SK-N-DZ (cell line): ENCODE data around the gene PROZ.

Source experiments
- DNase-seq: peaks from one replicate; pipeline ENCODE4 v3.0.0-alpha.2; 2015; ENCODE audit warnings: low spot score

PROZ gene

DNA sequence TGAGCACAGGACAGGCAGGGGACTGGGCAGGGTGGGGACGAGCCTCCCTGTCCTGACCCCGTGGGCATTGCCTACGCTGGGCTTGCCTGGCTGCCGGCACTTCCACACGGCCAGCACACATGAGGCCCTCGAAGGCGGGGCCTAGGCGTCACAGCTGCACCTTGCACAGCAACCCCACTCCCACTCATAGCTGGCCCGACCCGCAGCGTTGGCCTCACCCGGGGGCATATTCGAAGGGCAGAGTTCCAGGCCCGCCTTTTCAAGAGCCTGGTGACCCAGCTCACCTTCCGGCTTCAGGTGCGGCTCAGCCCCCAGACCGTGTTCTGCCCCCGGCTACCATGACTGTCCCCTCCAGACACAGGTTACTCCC lies 16.9 kb upstream of the PROZ start:
- DNase-seq = no peak

DNA sequence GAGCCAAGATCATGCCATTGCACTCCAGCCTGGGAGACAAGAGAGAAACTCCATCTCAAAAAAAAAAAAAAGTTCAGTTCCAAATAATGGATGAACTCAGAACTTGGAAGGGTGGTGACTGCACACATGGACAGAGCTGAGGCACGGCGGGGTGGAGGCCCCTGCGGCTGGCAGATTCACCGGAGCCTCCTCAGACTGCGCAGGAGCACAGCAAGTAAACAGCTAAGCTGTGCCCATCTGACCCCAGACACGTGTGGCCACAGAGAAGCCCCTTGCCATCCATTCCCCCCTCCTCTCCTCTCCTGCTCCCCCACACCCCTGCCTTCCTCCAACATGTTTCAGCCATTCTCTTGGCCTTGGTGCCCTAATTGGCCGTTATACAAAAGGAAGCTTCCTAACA lies 15.6 kb upstream of the PROZ start:
- no peak for DNase-seq

DNA sequence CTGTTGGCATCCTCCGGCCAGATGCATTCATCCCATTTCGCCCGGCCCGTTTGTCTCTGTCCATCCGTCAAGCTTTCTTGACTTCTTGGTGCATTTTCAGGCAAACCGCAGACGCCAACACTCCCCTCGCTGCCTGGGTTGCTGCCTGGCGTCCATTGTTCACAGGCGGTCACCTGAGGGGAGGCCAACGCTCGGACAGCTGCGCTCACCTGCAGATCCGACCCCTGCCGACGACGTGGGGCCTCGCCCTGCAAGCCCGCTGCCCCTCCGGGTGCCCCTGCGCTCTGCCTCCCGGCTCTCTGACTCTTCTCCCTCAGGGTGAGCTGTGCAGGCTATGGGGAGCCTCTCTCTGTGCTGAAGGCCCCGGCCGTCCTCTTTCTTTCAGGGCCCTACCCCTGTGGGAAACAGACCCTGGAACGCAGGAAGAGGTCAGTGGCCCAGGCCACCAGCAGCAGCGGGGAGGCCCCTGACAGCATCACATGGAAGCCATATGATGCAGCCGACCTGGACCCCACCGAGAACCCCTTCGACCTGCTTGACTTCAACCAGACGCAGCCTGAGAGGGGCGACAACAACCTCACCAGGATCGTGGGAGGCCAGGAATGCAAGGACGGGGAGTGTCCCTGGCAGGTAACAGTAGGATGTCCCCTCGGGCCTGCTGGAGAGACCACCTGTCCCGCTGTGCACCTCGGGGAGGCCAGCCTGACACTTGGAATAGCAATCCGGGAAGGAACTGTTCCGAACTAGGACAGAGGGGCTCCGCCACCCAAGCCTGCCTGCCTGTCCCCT lies 14.8 kb upstream of the PROZ start:
- no peak for DNase-seq

DNA sequence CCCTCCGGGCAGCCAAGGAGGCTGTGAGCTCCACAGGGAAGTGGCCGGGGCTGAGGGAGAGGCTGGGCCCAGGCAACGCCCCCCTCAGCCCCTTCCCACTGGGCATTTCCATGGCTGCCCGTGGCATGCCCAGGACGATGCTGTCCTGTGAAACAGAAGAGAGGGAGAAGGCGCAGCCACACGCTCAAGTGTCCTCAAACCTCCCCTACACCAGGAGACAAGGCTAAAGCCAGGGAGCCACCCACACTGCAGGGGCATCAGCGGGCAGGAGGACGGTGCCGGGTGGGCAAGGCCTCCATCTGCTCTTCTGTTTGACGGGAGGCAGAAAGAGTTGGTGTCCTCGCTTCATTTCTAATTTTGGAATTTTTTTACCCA lies 14.2 kb upstream of the PROZ start:
- no peak for DNase-seq

DNA sequence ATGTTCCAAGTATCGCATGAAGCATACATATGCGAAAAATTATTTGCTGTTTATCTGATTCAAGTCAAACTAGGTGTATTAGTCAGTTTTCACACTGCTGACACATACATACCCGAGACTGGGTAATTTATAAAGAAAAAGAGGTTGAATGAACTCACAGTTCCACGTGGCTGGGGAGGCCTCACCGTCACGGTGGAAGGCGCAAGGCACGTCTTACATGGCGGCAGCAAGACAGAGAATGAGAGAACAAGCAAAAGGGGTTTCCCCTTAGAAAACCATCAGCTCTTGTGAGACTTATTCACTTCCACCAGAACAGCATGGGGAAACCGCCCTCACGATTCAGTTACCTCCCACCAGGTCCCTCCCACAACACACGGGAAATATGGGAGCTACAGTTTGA lies 13.0 kb upstream of the PROZ start:
- no peak for DNase-seq

DNA sequence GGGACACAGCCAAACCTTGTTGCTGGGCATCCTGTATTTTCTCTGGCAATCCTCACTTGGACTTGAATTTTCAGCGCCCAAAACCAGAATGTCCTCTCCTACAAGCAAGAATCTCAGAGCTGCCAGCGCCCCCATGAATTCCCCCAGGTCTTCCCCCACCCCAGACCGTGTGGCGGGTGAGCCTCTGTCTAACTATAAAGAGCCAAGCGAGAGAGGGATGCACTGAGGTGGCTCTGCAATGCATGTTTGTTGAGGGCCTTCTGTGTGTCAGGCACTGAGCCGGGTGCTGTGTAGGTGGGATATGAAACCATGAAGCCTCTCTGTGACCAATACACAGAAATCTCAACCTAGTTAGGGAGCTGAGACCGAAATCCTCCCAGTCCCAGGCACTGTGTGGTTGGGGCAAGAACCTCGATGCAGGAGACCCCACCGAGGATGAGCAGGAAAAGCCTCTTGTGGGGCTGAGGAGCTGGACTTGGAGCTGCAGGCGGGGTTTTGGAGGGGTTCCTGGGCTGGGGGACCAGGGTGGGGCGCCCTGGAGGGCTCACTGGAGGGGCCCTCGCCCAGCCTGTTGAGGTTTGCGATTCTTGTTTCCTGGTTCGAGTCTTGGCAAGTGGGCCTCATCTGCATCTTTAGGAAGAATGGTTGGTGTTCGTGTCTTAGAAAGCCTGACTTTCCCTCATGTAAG lies 12.4 kb upstream of the PROZ start:
- DNase-seq = no peak

DNA sequence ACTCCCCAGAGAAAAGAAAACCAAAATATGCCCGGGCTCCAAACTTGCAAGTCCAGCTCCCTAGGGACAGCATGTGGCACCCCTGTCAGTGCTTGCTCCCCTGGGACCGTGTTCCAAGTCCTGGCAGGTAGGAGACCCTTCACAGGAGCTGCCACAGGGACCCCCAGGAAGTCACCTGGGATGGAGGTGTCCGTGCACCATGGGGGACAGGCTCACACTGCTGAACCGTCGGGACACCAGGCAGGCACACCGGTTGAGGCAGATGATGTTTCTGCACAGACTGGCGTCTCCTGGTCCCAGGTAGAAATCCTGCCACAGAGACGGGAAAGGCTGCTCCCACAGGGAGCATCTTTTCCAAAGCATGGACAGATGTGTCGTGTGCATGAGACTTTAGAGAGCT lies 11.7 kb upstream of the PROZ start:
- no peak for DNase-seq

DNA sequence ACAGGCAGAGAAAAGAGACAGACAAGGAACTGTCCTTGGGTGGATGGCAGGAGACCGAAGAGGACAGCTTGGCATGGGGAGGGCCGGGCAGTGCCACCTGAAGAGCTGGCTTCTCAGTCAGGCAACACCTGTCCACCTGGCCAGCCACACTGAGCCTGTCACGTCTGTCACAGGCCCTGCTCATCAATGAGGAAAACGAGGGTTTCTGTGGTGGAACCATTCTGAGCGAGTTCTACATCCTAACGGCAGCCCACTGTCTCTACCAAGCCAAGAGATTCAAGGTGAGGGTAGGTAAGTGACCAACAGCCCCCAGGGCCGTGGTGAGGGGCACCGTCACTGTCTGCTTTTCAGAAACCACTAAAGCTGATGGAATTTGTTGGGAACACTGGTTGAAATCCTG lies 11.2 kb upstream of the PROZ start:
- no peak for DNase-seq

DNA sequence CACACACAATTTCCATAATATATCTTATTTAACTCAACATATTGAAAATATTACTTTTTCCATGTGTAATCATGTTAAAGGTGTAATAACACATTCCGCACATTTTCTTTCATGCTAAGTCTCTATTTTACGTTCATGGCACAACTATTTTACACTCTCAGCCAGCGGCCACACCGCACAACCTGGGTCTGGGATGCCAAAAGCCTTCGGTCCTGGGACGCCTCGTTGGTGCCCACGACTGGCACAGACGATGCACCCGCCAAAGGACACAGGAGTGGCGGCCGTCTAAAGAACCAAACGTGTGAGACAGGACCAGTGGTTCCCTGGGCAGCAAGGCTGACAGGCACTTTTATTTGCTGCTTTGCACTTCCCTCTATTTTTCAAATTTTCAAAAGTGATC lies 10.0 kb upstream of the PROZ start:
- DNase-seq = no peak

DNA sequence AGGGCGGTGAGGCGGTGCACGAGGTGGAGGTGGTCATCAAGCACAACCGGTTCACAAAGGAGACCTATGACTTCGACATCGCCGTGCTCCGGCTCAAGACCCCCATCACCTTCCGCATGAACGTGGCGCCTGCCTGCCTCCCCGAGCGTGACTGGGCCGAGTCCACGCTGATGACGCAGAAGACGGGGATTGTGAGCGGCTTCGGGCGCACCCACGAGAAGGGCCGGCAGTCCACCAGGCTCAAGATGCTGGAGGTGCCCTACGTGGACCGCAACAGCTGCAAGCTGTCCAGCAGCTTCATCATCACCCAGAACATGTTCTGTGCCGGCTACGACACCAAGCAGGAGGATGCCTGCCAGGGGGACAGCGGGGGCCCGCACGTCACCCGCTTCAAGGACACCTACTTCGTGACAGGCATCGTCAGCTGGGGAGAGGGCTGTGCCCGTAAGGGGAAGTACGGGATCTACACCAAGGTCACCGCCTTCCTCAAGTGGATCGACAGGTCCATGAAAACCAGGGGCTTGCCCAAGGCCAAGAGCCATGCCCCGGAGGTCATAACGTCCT lies 9.4 kb upstream of the PROZ start:
- DNase-seq = no peak

DNA sequence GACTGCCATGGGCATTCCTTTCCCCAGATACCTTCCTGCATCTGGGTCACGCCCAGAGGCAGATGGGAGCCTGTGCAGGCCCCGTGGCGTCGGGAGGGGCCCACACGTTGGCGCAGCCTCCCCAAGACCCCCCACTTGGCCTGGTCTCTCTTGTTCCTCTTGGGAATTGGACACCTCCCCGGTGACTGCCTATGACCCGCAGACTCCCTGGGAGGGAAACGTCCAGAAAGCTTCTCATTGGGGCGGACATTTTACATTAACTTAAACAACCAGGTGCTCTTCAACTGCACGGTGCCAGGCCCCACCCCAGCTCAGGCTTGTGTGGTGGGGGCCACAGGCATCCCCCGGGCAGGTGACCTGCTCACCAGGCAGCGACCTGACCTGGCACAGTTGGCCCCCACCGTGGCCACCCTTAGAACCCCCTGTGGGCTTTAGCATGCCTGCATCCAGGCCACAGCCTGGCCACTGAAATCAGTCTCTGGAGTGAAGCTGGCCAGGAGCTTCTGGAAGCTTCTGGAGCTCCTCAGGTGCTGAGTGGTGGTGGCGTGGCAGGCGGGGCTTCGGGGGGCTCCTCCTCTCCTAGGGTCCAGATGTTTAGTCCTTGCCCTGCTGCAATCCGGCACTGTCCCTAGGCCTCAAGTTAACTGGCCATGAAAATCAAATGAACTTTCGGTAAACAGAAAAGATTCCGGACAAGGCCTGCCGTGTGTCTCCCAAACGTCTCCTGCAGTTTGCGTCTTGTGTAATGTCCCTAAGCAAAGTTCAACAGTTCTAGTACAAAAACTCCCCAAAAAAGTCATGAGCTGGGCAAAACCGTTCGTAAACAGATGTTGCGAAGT lies 8.5 kb upstream of the PROZ start:
- no peak for DNase-seq

DNA sequence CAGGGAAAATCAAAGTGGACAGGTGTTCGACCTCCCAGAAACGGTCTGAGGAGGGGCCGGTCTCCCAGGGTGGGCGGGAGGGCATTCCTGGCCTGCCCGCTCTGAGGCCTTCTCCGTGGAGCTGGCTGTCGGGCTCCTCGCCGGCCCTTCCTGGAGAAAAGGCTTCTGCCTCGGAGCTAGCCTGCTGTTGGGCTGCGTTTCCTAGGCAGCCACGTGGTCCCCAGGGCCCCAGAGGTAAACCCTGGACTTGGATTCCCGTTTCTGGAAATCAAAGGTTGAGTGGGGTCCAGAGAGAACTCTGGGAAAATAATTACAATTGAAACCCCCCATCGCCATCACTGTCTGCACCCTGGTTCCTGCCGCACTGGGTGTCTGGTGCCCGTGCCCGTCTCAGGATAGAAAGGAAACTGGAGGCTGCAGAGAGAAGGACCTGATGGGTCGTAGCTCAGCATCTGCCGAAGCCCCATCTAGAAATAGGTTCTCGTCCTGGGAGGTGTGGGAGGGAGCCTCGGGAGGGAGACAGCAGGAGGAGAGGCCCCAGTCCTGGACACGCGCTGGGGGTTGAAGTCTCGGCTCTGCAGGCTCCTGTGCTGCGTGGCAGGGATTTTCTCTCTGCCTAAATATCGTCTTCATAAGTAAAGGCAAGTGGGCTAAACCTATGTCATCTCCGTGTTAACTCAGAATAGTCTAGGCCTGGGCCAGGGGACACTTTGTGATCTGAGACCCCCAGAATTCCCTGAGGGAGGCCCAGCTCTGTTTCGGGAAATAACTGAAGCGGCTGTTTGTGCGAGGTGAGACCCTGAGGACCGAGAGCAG lies 7.7 kb upstream of the PROZ start:
- no peak for DNase-seq

DNA sequence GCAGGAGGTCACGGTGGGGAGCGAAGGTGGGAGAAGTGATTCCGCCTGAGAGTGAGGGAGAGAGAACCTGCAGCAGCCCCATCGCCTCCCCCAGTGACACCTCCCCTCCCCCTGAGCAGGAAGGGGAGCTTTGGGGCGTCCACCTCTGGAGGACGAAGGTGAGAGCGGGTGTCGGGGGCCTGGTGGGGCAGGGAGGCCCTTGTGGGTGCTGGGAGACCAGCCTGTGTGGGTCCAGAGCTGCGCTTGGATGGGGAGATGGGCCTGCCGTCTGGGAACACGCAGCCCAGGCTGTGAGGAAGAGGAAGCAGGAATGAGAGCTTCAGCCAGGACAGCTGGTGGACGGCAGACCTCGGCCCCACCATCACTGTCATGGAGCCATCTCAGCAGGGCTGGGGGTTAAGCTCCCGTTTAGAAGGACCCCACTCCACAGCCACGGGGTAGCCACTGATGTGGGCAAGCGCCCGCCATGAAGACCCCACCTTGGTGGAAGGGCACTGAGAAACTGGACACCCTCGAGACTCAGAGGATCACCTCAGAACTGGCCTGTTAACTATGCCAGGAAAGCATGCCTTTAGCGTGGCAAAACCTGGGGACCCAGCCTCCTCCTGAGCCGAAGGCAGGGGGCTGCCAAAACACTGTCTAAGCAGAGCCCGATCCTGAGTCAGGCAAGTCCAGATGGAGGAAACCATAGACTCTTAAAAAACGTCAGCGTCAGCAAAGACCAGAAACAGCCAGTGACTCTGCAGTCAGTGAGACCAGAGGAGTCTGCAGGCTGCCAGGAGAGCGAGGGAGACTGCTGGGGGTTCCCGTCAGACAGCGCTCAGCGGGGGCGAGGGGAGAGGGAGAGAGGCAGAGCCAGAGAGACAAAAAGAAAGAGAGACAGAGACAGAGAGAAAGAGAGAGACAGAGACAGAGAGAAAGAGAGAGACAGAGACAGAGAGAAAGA lies 6.4 kb upstream of the PROZ start:
- DNase-seq = no peak

DNA sequence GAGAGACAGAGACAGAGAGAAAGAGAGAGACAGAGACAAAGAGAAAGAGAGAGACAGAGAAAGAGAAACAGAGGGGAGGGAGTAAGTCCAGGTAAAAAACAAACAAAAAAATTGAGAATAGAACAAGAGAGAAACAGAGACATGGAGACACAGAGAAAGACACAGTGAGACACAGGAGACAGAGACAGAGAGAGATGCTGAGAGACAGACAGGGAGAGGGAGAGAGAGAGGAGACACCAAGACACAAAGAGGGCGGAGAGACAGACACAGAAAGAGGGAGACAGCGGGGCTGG lies 5.8 kb upstream of the PROZ start:
- no peak for DNase-seq

DNA sequence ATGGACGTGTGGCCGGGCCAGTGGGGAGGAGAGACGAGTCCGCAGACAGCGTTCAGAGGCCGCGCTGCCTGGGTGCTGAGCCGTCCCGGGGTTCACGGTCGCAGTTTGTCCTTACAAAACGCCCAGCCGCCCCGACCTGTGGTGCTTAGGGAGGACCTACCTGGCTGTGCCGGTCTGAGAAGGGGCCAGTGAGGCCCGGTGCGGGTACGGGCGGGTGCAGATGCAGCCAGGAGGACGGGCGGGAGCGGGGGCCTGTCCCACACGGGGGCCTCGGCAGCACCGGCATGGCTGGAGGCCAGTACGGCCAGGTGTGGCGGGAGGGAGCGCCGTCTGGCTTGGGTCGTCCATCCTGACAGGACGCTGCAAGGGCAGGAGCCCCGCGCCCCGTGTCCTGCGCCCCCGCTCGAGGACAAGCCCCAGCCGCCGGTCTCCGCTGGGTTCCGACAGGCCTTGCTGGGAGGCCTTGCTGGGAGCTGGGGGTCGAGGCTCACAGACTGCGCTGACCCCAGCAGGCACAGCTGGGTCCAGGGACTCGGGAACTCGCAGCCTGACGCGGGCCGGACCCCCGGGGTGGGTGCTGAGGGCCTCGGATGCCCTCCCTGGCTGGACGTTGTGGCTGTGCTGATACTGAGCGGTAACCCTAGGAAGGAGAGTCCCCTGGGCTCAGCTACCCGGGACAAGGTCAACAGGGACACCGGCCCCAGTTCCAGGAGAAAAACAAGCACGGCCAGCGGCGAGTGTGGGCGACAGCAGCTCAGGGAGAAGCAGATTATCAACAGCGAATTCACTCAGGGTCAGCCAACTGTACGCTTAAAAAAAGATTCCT lies 5.3 kb upstream of the PROZ start:
- DNase-seq = peak; percentile 52

DNA sequence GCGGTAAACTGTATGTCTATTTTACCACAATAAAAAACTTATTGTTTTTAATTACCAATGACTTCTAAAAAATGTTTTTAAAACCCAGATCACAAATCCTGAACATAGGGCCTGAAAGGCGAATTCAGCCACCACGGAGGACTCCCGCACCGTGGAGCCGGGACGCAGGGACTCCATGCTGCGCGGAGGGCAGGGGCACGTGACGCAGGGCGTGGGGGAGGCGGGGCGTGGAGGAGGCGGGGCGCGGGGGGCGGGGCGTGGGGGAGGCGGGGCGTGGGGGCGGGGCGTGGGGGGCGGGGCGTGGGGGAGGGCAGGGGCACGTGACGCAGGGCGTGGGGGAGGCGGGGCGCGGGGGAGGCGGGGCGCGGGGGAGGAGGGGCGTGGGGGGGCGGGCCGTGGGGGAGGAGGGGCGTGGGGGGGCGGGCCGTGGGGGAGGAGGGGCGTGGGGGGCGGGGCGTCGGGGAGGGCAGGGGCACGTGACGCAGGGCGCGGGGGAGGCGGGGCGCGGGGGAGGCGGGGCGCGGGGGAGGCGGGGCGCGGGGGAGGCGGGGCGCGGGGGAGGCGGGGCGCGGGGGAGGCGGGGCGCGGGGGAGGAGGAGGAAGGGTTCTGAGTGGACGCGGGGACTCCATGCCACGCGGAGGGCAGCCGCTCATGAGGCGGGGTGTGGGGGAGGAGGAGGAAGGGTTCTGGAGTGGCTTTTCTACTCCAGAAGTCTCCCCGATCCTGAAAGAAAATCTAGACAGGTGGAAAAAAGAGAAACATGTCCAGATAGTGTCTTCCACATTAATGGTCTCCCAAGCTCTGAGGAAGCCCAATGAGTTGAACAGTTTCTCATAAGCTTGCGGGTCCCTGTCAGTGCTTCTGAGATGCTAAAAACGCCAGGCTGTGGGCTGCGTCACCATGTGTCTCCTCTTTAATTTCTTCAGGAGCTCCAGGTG lies 4.4 kb upstream of the PROZ start:
- DNase-seq = peak; percentile 65

DNA sequence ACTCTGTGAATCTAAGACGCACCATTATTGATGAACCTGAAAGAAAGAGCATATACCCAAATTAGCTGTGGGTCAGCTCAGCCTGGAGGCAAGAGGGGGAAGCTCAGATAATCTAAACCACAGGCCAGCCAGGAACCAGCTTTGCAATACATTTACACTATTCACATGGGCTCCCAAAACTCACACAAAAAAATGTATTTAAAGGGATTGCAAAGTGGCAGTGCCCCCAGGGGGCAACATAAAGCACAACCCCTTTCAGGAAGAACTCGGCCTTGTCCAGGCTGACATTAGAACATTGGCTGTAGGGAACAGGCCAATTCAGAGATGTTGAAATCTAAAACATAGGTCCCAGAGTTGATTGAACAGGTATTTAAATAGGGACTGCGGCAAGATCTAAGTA lies 3.2 kb upstream of the PROZ start:
- no peak for DNase-seq

DNA sequence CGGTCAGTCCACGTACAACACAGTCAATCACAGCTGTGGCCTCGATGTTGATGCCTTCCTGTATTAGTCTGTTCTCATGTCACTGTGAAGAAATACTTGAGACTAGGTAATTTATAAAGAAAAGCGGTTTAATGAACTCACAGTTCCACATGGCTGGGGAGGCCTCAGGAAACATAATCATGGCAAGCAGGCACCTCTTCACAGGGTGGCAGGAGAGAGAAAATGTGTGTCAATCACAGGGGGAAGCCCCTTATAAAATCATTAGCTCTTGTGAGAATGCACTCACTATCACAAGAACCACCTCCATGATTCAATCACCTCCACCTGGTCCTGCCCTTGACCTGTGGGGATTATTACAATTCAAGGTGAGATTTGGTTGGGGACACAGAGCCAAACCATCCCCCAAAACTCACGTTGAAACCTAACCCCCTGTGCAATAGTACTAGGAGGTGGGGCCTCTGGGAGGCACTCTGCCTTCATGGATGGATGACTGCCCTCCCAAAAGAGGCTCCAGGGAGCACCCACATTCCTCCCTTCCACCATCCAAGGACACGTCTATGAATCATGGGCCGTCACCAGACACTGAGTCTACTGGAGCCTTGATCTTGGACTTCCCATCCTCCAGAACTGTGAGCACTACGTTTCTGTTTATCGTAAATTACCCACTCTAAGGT lies 2.3 kb upstream of the PROZ start:
- no peak for DNase-seq
